Kidney (tissue), 14 donors: ENCODE data around the gene TBCEL. TPM values are rescaled to one million over a fixed set of nuclear protein-coding genes. Genes with fewer than 3 reads are reported as not detected.
A peak's percentile ranks its signal among the peaks of the same experiment; 100 is the strongest.
"Not testable (repeated sequence)": the region's sequence is repeated elsewhere in the genome, so short reads cannot be mapped to it uniquely, and the experiment has no call there.

Source experiments
- DNase-seq, 5 donors: peaks; one replicate each; pipeline ENCODE4 v3.0.0-alpha.2; 2013 to 2020
- FAIRE-seq: peaks from 2 replicates; lab custom pipeline; 2012; peaks lifted over from hg19 to GRCh38; lab: Jason Lieb, UNC
- H3K27ac ChIP-seq, 2 donors: one replicate each; pipeline ENCODE4 v1.7.0; 2013; ENCODE audit warnings: low read depth in 2 of 2, low read length in 2 of 2, inconsistent platforms in 1 of 2
- H3K27me3 ChIP-seq: one replicate; pipeline ENCODE4 v1.7.1; 2013; ENCODE audit warnings: low read length, inconsistent platforms; ENCODE audit not compliant: control insufficient read depth, insufficient read depth
- H3K36me3 ChIP-seq, 3 donors: one replicate each; pipeline versions ENCODE4 v1.7.0 to v1.7.1; 2013; ENCODE audit warnings: low read length in 3 of 3, control low read depth in 1 of 3, inconsistent platforms in 1 of 3; ENCODE audit not compliant: insufficient read depth in 3 of 3, control insufficient read depth in 2 of 3
- H3K4me1 ChIP-seq, 3 donors: one replicate each; pipeline versions ENCODE4 v1.7.0 to v1.7.1; 2013; ENCODE audit warnings: low read length in 3 of 3, inconsistent platforms in 1 of 3, low read depth in 1 of 3; ENCODE audit not compliant: control insufficient read depth in 2 of 3, insufficient read depth in 2 of 3
- H3K4me3 ChIP-seq, 3 donors: one replicate each; pipeline versions ENCODE4 v1.7.0 to v1.8.1; 2013; ENCODE audit warnings: low read length in 3 of 3, control low read depth in 1 of 3, inconsistent platforms in 1 of 3
- H3K9ac ChIP-seq, 3 donors: one replicate each; pipeline versions ENCODE4 v1.7.0 to v1.7.1; 2013; ENCODE audit warnings: low read length in 3 of 3, control low read depth in 1 of 3, inconsistent platforms in 1 of 3
- H3K9me3 ChIP-seq, 3 donors: one replicate each; pipeline versions ENCODE4 v1.7.0 to v1.7.1; 2013; ENCODE audit warnings: low read length in 3 of 3, control low read depth in 1 of 3, inconsistent platforms in 1 of 3; ENCODE audit not compliant: control insufficient read depth in 2 of 3, insufficient read depth in 1 of 3
- intact Hi-C: fragments of 100-400 bp; cut with DNase I; formaldehyde crosslinking; loops from one replicate; pipeline ENCODE4 v1.11.1; 2022
- polyA plus RNA-seq: library from polyadenylated mRNA; stranded (reverse); fragments of 350-450 nt; fragmentation: Illumina TruSeq; extraction: RNeasy Lipid Tissue Mini Kit (QIAGEN cat#74804); gene quantifications from one replicate; pipeline ENCODE4 v1.2.3, GENCODE V29; 2014; ENCODE audit warnings: low read depth, low replicate concordance; ENCODE audit not compliant: insufficient read depth
- total RNA-seq: library from RNA; stranded (reverse); fragmentation: NEBNext Ultra II Directional; extraction: Animal tissue kit (Norgen Biotek cat#: 25700); gene quantifications from one replicate; pipeline ENCODE4 v1.2.1, GENCODE V29; 2021
- TF ChIP-seq, protein P1 (sequence below): IDR thresholded peaks from 3 replicates; pipeline ENCODE4 v1.5.1; 2012; ENCODE audit warnings: mild to moderate bottlenecking, moderate library complexity, borderline replicate concordance; ENCODE audit not compliant: insufficient read depth; ENCODE audit errors: extremely low read depth
- donor health status: control.
- donor health status: control.
- donor health status: control.
- donor health status: control.
- donor health status: control.
- donor health status: DM: yes; HTN: yes; CAD: no.
- donor health status: Normal renal cell carcinoma (clear cell type).

The TBCEL gene
- total and polyA plus RNA-seq, 2 donors from 2014 or later, result 5.0 to 41.8 TPM

DNA sequence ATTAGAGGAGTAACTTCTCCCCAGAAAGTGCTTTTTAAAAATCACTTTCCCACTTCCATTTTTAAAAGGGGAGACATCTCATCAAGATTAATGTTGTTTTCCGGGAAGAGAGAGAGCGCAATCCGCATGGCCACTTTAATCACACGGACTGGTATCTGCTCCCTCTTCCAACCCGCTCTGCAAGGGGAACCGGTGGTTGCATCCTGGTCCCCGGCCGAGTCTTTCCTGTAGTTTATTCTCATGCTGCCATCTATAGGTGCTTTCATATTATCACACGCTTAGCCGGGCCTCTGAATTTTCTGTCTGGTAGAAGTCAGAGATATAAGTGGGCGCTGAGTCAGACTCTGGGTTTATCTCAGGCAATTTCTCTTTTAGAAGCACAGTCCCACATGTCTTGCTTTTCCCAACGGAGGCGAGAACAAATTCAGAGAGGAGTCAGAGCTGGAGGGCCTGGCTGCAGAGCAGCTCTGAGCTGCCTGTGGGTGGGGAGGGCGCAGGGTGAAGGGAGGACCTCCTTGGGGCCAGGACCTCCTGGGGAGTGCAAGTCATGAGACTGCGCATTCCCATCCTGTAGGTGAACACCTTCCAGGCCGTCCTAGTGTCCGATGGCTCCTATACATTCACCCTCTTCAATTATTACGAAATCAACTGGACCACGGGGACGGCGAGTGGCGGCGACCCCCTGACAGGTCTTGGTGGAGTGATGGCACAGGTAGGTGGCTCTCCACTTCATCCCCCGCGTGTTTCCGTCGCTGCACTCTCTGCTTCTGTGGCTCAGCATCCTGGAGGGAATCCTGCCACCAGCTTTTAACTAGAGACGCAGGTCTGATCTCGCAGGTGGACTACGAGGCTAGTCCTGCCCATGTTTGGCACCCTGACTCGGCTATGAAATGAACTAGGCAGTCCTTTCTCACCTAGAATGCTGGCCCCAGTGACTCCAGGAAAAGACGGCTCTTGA, 88.9 kb downstream of the TBCEL start:
- DNase-seq (peak; percentile 52 to 80 (median 68)), FAIRE-seq (no peak)
- Histone ChIP-seq H3K36me3 (no peaks in the 10 kb centered on the region), H3K4me1 (no peaks in the 10 kb centered on the region), H3K9ac (no peak overlapping the region), H3K4me3 (no peak overlapping the region), H3K27me3 (no peaks in the 10 kb centered on the region), H3K9me3 (no peaks in the 10 kb centered on the region), H3K27ac (no peak overlapping the region)
- TF ChIP-seq, protein P1, sequence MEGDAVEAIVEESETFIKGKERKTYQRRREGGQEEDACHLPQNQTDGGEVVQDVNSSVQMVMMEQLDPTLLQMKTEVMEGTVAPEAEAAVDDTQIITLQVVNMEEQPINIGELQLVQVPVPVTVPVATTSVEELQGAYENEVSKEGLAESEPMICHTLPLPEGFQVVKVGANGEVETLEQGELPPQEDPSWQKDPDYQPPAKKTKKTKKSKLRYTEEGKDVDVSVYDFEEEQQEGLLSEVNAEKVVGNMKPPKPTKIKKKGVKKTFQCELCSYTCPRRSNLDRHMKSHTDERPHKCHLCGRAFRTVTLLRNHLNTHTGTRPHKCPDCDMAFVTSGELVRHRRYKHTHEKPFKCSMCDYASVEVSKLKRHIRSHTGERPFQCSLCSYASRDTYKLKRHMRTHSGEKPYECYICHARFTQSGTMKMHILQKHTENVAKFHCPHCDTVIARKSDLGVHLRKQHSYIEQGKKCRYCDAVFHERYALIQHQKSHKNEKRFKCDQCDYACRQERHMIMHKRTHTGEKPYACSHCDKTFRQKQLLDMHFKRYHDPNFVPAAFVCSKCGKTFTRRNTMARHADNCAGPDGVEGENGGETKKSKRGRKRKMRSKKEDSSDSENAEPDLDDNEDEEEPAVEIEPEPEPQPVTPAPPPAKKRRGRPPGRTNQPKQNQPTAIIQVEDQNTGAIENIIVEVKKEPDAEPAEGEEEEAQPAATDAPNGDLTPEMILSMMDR, result peak; percentile 50
- intact Hi-C loops, result no loop called here

DNA sequence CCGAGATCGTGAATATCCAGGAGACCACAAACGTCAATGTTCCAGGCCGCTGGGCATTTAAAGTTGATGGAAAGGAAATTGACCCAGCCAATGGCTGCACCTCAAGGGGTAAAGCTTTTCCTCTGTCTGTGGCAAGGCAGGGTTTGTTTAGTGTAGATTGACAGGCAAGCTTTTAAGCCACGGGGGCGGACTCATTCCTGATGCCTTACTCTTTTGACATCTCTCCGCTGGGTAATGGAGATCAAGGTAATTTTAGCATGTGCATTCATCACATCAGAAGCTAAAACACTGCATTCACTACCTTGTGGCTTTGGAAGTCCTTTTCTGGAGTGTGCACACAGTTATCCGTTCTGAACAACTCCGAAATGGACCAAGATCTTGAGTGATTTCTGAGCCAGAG, 89.7 kb downstream of the TBCEL start:
- intact Hi-C loops, result no loop called here
- DNase-seq (no peak), FAIRE-seq (no peak)
- Histone ChIP-seq H3K27me3 (no peaks in the 10 kb centered on the region), H3K9me3 (no peaks in the 10 kb centered on the region), H3K9ac (no peak overlapping the region), H3K4me3 (no peak overlapping the region), H3K27ac (no peak overlapping the region), H3K36me3 (no peaks in the 10 kb centered on the region), H3K4me1 (no peaks in the 10 kb centered on the region)
- TF ChIP-seq, protein P1, result no peak

DNA sequence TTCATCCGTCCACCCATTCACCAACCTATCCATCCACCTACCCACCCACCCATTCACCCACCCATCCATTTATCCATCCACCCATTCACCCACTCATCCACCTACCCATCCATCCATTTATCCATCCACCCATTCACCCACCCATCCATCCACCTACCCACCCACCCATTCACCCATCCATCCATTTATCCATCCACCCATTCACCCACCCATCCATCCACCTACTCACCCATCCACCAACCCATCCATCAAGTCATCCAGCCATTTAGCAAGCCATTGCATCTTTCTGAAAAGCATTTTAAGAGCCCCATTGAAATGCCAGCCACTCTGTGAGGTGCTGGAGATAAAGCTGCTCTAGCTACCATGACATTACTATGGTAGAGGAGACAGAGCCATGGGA, 91.1 kb downstream of the TBCEL start:
- H3K27me3 ChIP-seq, FAIRE-seq, intact Hi-C loops, H3K9me3 ChIP-seq, H3K9ac ChIP-seq, H3K27ac ChIP-seq, H3K4me1 ChIP-seq, H3K36me3 ChIP-seq, DNase-seq, H3K4me3 ChIP-seq: not testable (repeated sequence)

DNA sequence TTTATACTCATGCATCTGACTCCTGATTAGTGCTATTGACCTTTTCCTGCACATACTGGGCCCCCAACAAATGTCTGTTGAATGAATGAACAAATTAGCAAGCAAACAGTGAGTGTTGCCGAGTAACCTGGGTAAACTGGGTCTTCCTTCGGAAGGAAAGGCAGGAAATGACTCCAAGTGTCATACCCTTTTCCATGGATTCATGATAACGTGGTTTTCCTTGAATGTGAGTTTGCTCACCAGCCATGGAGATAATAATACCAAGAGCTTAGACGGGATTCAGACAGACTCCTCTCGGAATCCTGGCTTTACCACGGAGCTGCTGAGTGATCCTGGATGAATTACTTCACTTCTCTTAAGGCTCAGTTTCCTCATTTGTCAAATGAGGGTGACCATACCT, 93.9 kb downstream of the TBCEL start:
- FAIRE-seq (no peak), DNase-seq (no peak)
- Histone ChIP-seq H3K27me3 (no peaks in the 10 kb centered on the region), H3K4me3 (no peak overlapping the region), H3K9ac (no peak overlapping the region), H3K36me3 (no peaks in the 10 kb centered on the region), H3K9me3 (peaks cover 0 to 9% (median 1%) of the 10 kb centered on the region in 3 donors), H3K4me1 (no peaks in the 10 kb centered on the region), H3K27ac (no peak overlapping the region)
- intact Hi-C loops, result no loop called here
- TF ChIP-seq, protein P1, result no peak
